Neural cell (in vitro differentiated cells): ENCODE results near the gene ERC2.

Experiments
- CTCF ChIP-seq: fragments of 450-650 bp; IDR thresholded peaks from 2 replicates; pipeline ENCODE4 v1.5.1; 2014; ENCODE audit warnings: antibody characterized with exemption, mild to moderate bottlenecking, moderate library complexity; ENCODE audit not compliant: poor library complexity, severe bottlenecking
- EP300 ChIP-seq: fragments of 450-650 bp; conservative IDR thresholded peaks from 2 replicates; pipeline ENCODE4 v1.6.1; 2014; ENCODE audit warnings: antibody characterized with exemption, mild to moderate bottlenecking, moderate library complexity; ENCODE audit not compliant: poor library complexity, severe bottlenecking
- EZH2 ChIP-seq: fragments of 200-600, 300-800 bp; shearing (Covaris generic), sonication (generic); IDR thresholded peaks from 2 replicates; pipeline ENCODE4 v1.6.1; 2014; ENCODE audit warnings: antibody characterized with exemption, low read length, borderline replicate concordance, mild to moderate bottlenecking; ENCODE audit not compliant: insufficient read depth, poor library complexity, severe bottlenecking
- MXI1 ChIP-seq: fragments of 450-650 bp; conservative IDR thresholded peaks from 2 replicates; pipeline ENCODE4 v1.6.1; 2014; ENCODE audit warnings: antibody characterized with exemption, mild to moderate bottlenecking; ENCODE audit not compliant: poor library complexity, severe bottlenecking
- POLR2AphosphoS5 ChIP-seq: IDR thresholded peaks from 2 replicates; pipeline ENCODE4 v1.6.1; 2012
- RAD21 ChIP-seq: fragments of 450-650 bp; conservative IDR thresholded peaks from 2 replicates; pipeline ENCODE4 v1.6.1; 2014; ENCODE audit warnings: antibody characterized with exemption, mild to moderate bottlenecking, moderate library complexity
- SMC3 ChIP-seq: fragments of 450-650 bp; conservative IDR thresholded peaks from 2 replicates; pipeline ENCODE4 v1.6.1; 2014; ENCODE audit warnings: antibody characterized with exemption, mild to moderate bottlenecking, moderate library complexity; ENCODE audit not compliant: poor library complexity

DNA sequence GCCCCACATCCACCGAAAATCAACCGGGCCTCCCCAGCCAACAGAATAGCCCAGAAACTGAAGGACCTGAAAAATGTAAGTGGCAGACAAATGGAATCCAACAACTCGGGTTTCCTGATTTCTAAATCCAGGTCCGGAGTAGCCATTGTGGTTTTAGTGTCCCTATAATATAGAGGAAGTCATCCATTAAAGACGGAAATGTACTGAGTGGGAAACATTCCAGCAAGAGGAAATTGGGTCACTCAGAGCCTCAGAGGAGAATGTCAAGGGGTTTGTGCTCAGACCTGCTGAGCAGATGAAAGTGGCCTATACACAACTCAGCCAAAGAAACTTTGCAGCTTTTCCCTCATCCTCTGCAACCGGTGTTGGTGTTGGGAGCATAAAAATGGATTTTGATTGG, 366.7 kb downstream of the ERC2 start:
- TF ChIP-seq CTCF = no peak
- TF ChIP-seq SMC3 = no peak
- no peak for TF ChIP-seq MXI1
- TF ChIP-seq POLR2AphosphoS5 = no peak
- TF ChIP-seq RAD21 = no peak
- no peak for TF ChIP-seq EP300
- TF ChIP-seq EZH2 = no peak
